Nucleus accumbens (tissue), 56 donors: Measurements from ENCODE around the gene CCL7.

Experiments used
- DNase-seq, 56 donors: peaks; one replicate each; lab custom pipeline; 2025; lab: John Stamatoyannopoulos, UW

CCL7 gene

GRCh38 chr17:34245351-34245905 is 24.6 kb upstream of the CCL7 start:
- DNase-seq: no peak

GRCh38 chr17:34246446-34246845 is 23.6 kb upstream of the CCL7 start:
- peak in 1 of 56 donors; percentile 11 for DNase-seq

GRCh38 chr17:34246881-34247280 is 23.1 kb upstream of the CCL7 start:
- no peak for DNase-seq

- DNase-seq: no peak
Observed at GRCh38 chr17:34248511-34249024, 21.5 kb upstream of the CCL7 start.

GRCh38 chr17:34249061-34249460 is 21.0 kb upstream of the CCL7 start:
- no peak for DNase-seq

GRCh38 chr17:34249478-34249877 is 20.5 kb upstream of the CCL7 start:
- no peak for DNase-seq

GRCh38 chr17:34251186-34251585 is 18.8 kb upstream of the CCL7 start:
- no peak for DNase-seq

GRCh38 chr17:34252095-34252443 is 18.0 kb upstream of the CCL7 start:
- peak in 1 of 56 donors; percentile 21 for DNase-seq

GRCh38 chr17:34252444-34253138 is 17.4 kb upstream of the CCL7 start:
- peak in 42 of 56 donors; percentile 8 to 82 (median 42) for DNase-seq

- DNase-seq: no peak
Observed at GRCh38 chr17:34253139-34253525, 16.9 kb upstream of the CCL7 start.

GRCh38 chr17:34254146-34254545 is 15.9 kb upstream of the CCL7 start:
- no peak for DNase-seq

- DNase-seq: peak in 17 of 56 donors; percentile 2 to 48 (median 19)
Observed at GRCh38 chr17:34254651-34255380, 15.2 kb upstream of the CCL7 start, which contains the start of gene CCL2. Gene CCL2 (plus strand): TSS chr17:34255285. CDS start chr17:34255350, 65 bp downstream.

GRCh38 chr17:34255381-34255732 is 14.7 kb upstream of the CCL7 start:
- DNase-seq: no peak

- no peak for DNase-seq
Observed at GRCh38 chr17:34255841-34256240, 14.2 kb upstream of the CCL7 start.

- DNase-seq: no peak
Observed at GRCh38 chr17:34257299-34257985, 12.6 kb upstream of the CCL7 start.

GRCh38 chr17:34257986-34258326 is 12.1 kb upstream of the CCL7 start:
- no peak for DNase-seq

- no peak for DNase-seq
Observed at GRCh38 chr17:34259146-34259545, 10.9 kb upstream of the CCL7 start.

- no peak for DNase-seq
Observed at GRCh38 chr17:34260861-34261260, 9.2 kb upstream of the CCL7 start.

- DNase-seq: no peak
Observed at GRCh38 chr17:34261568-34262337, 8.3 kb upstream of the CCL7 start.

- no peak for DNase-seq
Observed at GRCh38 chr17:34265711-34266110, 4.3 kb upstream of the CCL7 start.
